GM21367 (cell line): ENCODE results near the gene CCN5.
"Not testable (repeated sequence)": the region's sequence is repeated elsewhere in the genome, so short reads cannot be mapped to it uniquely, and the experiment has no call there.

Source experiments
- ATAC-seq: cut with Tn5 transposase; IDR thresholded peaks from one replicate; pipeline ENCODE4 v1.9.1; 2021; ENCODE audit not compliant: unreplicated experiment

Gene CCN5

DNA sequence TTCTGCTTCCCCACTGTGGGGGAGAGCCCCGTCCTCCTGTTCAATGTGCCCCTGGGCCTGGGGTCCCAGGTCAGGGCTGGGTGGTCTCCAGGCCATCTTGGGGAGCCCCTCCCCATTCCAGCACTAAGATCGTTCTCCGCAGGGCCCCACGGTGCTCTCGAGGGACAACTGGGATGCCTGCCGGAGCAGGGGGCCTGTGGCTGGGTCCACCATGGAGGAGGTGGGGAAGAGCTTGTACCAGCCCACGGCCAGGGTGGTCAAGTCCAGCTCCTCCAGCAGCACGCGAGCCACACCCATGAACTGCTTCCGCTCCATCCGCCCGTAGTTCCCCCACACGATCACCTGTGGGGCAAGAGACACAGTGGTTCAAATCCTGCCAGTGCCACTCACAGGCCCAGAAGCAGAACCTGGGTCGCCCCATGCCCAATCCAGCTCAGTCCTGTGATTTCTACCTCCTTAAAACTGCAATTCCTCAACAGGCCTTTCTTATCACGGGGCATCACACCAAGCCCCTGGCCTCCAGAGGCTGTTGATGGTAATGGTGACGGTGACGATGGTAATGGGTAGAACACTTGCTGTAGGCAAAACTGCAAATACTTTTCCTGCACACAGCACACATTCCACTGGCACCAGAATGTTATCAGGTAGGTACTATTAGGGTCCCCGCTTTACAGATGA is 41.0 kb downstream of the CCN5 start:
- no peak for ATAC-seq

DNA sequence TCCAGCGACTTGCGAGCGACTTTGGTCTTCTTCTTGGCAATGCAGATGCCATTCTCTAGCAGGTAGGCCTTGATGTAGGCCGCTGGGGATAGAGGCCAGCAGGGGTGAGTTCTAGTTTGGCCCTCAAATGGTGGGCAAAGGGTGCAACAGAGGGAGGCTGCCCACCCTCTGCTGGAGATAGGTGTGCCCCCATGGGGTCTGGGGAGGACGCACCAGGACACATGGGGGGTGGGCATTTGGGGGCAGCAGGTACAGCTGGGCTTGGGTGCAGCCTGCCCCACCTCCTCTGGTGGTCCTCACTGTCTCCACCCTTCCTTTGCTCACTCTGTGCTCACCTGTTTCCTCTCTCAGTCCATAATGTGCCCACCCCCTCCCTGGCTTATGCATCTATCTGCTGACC is 41.8 kb downstream of the CCN5 start:
- no peak for ATAC-seq

DNA sequence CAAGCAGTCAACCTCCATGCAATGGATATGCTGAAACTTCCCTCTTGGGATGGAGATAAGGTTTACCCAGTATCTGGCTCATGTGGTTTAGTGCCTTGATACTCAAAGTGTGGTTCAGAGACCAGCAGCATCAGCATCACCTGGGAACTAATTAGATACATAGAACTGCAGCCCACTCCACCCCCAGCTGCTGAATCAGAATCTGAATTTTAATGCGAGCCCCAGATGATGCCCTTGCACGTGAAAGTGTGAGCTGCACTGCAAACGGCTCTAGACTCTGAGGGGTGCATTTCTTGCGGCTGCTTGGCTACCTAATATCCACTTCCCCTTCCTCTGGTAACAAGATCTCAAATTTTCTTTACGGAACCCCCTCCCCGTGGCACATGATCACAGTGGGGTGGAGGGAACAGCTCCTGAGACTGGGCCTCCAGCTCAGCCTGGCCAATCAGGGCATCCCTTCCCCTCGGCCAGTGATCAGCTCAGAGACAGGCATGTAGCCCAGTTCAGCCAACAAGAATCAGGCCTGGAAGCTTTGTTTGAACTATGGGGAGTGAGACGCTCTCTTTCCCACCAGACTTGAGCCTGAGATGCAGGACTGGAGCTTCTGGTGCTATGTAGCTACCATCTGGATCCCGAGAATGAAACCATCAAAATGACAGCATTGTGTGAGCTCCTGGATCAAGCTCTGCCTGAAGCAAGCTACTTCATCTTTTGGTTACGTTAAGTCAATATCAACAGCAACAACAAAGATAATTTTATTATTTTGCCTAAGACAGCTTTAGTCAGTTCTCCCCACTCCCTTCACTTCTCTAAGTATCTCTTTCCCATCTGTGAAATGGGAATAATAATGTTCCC is 43.3 kb downstream of the CCN5 start:
- no peak for ATAC-seq

DNA sequence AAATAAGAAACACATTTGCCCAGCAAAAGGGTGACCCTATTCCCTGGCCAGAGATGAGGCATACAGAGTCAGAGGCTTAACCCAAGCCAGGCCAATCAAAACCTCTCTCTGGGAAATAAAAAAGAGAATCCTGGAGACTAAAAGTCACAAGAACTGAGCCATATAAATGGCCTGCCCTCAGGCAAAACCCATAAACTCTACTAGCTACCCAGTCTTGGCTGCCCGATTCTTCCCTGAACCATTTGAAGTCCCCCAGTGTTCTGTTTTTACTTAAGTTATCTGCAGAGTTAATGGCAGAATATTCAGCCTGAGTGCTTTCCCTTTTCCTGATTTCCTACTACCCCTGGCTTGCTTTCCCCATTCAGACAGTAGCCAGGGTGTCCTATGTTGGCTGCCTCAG is 44.4 kb downstream of the CCN5 start:
- ATAC-seq = no peak

DNA sequence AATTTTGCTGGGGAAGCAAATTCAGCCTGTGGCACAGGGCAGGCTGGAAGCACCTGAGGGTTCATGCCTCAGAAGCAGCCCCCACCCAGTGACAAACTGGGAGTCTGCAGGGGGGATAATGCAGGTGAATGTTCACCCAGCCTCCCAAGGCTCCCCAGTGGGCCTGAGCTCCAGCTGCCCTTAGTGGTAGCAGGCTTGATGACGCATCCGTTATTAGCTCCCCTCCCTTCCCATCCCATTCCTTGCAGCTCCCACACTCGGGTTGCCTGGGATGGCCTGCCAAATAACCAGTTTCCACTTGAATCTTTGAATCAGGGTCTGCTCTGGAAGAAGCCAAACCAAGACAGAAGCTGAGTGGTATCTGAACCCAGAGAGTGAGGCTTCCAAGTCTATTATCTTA is 46.3 kb downstream of the CCN5 start:
- ATAC-seq = no peak

DNA sequence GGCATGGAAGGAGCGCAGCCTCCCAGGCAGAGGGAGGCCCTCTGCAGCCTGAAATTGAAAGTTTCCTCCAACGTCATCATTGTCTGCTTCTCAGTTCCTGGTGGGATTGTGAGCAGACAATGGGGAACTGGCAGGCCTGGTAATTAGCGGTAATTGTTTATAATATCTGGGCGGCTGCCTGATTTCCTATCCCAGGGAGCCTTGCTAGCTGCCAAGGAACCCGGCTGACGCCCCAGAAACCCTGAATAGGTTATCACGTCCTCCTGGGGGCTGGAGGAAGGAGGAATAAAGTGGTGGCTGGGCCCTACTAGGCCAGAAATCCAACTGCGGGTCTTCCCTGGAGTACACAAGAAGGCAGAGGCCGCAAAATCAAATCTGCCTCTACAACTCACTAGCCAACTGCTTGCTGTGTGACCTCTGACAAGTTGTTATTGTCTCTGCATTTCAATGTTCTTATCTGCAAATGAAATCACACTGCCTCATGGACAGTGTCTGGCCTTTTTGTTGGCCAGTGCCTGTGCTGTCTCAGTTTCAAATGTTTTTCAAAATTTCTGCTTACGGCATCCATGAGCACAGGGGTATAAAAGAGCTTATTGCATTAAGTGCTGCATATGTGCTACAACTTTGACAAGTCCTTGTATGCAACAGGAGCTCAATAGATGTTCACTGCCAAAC is 47.4 kb downstream of the CCN5 start:
- ATAC-seq = no peak

DNA sequence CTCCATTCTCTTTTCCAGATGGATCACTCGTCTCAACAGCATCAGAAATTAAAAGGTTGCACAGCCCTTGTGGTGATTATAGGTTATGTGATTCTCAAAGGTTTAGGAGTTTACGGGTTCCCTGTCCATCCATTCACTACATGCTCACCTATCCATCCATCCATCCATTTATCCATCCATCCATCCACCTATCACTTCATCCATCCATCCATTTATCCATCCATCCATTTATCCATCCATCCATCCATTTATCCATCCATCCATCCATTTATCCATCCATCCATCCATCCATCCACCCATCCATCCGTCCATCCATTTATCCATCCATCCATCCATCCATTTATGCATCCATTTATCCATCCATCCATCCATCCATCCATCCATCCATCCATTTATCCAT is 48.6 kb downstream of the CCN5 start:
- ATAC-seq = not testable (repeated sequence)

DNA sequence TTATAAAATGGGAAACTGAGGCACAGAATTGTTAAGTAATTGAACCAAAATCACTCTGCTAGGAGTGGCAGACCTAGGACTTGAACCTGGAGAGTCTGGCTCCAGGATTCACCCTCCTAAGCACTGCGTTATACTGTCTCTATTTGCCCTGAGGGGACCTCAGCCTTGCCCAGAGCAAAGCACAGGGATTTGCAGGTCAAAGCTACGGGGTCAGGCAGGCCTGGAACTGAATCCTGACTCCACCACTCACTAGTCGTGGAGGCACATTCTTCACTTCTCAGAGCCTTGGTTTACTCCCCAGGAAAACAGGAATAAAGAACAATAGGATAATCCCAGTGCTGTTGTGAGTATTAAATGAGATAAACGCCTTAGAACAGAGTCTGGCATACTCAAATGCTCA is 49.9 kb downstream of the CCN5 start:
- no peak for ATAC-seq

DNA sequence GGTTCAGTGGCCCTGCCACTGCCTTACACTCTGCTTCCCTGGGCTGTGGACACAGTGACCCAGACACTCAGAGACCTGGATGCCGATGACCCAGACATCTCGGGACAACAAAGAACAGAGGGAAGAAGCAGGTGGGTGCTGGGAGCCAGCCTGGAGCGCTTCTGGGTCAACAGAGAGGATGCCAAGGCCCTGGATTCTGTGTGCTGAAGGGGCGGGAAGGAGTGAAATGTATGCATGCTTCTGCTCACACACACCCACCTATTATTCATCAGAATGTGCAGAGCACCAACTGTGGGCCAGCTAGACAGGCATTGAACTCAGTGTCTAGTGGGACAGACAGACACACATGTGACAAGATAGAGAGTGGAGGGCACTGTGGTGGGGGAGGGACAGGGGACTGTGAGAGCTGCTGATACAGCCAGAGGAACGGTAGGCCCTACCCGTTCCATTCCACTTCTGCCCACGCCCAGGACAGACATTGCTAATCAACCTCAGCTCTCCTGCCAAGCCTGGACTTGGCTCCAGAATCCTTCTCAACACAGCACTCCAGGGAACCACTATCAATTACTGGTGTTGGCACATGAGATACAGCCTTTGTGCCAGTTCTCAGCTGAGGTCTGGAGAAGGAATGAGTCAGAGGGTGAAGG is 50.7 kb downstream of the CCN5 start:
- no peak for ATAC-seq

DNA sequence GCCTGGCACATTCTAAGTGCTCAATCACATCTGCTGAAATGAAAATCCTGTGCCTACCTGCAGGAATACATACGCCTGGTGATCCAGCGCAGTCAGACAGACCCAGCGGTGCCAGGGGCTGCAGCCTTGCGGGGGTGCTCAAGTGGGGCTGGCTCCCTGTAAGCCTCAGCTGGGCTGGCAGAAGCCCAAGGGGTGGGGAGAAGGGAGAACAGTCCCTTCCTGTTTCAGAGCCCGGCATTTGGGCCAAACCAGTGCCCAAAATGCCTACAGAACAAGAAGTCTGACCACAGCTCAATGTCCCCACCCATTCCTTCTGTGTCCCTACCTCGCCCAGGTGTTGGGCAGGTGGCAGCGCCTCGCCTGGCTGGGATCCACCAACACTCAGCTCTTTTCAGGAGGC is 53.1 kb downstream of the CCN5 start:
- ATAC-seq = no peak

DNA sequence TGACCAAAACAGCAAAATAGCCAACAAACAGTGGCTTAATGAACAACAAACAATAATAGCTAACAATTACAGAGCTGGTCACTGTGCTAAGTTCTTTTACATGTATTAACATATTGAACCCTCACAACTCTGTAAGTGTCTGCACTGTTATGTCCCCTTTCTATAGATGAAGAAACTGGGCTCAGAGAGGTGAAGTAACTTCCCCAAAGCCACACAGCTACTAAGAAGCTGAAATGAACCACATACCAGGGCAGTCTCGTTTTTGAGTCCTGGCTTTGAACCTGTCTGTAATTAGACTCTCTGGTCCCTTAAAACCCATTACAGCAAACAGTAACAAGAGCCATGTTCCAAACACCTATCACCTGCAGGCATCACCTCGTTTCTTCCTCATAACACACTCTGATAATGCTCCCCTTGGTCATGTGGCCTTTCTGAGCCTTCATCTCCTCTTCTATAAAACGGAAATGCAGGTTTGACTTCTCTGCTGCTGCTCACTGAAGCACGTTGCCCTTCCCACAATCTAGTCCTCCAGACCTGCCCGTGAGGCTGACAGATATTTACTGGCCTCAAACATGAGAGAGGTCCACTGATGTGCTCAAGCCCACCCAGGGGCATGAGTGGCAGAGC is 53.8 kb downstream of the CCN5 start:
- no peak for ATAC-seq

DNA sequence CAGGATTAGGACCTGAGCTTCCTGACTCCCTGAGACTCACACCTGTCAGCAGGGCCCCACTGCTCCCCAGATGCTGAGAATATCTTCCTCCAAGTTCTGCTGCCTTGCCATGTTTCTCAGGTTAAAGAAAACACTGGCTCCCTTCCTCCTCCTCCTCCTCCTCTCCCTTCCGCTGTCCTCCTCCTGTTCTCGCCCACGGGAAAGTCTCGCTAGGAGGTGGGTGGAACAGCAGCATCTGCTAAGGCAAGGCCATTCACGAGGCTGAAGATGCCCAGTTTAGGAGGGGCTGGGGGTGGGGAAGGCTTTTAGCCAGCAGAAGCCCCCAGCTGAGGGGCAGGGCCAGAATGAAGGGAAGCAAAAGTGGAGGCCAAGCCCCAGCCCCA is 54.3 kb downstream of the CCN5 start:
- ATAC-seq = no peak

DNA sequence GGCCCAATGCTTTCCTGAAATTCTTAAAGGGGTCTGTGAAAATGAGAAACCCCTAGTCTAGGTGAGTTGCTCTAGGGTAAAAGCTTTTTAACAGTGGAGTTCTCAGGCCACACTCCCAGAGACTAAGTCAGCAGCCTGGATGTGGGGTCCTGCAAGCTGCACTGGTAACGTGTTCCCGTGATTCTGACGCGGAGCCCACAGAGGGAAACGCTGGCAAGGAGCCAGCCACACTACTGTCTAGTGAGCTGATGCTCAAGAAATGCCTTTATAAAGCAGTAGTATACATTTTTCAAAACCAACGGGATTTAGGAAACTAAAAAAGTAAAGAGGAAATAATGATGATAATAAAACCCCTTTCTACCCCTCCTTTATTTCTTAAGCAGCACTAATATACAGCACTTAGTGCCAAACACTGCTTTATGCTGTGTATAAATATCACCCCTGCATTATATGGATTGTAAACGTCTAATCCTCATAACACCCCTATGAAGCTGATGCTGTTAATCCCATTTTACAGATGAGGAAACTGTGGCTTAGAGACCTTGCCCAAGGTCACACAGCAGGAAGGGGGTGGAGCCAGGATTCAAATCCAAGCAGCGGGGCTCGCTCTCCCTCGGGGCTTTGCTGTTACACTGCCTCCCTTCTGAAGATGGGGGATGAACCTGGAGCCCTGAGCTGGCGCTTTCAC is 55.5 kb downstream of the CCN5 start:
- no peak for ATAC-seq

DNA sequence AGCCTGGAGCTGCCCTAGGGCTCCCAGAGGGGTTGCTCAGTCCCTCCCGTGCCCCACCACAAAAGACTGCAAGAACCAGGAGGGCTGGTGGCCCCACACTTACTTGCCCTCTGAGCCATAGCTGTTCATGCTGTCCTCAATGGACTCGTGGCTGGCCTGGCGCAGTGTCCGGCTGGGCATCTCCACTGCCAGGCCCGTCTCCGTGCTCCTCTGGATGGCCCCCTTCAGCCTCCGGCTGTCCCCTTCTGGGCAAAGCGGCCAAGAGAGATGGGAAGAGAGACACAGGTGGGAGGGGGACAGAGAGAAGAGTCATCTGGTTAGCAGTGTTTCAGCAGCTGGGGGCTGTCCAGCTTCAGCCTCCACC is 56.0 kb downstream of the CCN5 start:
- ATAC-seq = no peak

DNA sequence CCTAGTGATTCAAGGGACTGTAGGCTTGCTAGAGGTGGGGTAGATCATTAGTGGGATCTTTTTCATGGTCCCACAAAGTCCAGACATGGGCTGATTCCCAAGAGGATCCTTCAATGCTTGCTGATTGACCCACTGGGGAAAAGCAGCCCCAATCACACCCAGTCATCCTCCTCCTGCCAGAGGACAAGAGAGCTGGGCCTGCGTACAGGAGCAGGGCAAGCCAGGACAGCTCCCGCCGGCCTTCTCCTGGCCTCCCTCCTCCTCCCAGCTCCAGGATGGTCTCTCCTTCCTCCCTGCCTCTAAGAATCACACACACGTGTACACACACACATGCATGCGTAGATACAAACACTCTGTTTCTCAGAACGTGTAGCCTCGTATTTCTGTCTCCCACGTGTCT is 57.5 kb downstream of the CCN5 start:
- ATAC-seq = no peak

DNA sequence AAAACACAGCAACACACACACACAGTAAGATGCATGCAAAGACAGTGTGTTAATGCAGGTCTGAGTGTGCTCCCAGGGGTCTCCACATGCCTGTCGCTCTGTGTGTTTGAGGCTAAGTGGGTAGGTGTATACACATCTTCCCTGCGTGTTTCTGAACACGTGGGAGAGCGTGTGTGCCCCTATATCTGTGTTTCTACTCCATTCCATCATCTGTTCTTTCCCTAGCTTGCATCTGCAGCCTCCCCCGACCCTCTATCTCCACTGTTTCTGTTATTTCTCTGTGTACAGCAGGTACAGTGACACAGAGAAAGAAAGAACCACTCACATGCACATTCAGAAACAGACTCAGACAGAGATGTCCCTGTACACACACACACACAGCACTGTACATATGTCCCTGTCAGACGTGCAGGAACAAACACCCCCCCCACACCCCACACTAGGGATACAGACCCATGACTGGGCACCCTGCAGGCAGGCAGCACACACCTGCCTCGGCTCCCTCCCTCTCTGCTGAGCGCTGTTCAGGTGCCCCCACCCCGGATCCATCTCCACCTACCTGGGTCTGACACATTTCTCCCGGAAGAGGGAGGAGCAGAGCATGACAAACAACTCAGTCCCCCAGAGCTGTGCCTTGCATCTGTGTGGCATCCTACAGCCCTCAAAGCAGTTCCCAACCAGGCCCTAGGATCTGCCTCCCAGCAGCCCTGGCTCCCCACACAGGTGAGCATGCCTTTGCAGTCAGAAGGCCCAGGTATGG is 58.1 kb downstream of the CCN5 start:
- no peak for ATAC-seq

DNA sequence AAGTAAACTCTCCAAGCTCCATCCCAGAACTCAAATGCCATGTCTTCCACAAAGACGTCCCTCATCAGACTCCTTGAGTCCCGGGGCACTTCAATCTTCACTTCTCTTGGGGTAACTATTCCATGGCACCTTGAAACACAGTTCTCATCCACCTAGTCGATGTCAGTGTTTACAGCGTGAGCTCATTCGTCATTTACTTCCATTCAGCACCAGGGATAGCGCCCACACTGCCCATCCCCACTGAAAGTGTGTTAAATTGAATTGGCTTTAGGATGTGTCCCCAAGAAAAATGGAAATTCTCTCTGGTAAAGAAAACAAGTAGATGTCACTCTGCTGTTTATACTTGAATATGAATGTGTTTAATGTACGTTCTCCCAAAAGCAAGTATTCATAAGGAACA is 61.8 kb downstream of the CCN5 start:
- no peak for ATAC-seq
